NCI-H226 (cell line): ENCODE results near the gene RAB4B.
"Not testable (repeated sequence)": the region's sequence is repeated elsewhere in the genome, so short reads cannot be mapped to it uniquely, and the experiment has no call there.

Source experiments
- DNase-seq: peaks from one replicate; pipeline ENCODE4 v3.0.0-alpha.2; 2015

The RAB4B gene, protein sequence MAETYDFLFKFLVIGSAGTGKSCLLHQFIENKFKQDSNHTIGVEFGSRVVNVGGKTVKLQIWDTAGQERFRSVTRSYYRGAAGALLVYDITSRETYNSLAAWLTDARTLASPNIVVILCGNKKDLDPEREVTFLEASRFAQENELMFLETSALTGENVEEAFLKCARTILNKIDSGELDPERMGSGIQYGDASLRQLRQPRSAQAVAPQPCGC

DNA sequence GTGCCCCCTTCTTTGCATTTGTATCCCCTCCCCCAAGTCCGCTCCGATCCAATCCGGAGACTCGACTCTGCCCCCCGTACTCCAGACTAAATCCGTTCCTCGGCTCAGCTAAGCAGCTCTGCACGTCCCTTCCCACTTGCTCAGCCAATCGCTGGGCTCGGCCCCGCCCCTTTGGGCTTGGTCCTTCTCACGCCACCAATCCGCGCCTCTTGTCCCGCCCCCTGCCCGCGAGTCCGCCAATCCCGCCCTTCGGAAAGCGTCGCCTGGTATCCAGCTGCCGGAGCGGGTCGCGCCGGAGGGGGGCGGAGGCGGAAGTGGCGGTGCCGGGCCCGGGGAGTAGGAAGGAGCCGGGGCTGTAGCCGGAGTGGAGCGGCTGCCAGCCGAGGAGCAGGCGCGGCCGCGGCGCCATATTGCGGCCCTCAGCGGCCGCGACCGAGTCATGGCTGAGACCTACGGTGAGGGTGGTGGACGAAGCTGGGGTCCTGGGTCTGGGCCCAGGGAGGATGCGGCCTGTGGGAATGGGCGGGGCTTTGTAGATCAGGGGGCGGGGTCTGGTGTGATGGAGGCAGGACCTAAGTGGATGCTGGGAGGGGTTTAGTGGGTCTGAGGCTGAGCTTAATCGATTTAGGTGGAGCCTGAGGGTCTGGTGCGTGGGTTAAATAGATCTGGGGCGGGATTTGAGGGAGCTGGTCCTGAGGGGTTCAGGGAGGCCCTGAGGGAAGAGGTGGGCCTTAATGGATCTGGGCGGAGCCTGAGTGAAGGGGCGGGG, at the start of gene RAB4B:
TSS of gene RAB4B (plus strand) at position 311 of the 769 bp plus-strand sequence. CDS start at position 440, 129 bp downstream.
- peak; percentile 99 for DNase-seq

DNA sequence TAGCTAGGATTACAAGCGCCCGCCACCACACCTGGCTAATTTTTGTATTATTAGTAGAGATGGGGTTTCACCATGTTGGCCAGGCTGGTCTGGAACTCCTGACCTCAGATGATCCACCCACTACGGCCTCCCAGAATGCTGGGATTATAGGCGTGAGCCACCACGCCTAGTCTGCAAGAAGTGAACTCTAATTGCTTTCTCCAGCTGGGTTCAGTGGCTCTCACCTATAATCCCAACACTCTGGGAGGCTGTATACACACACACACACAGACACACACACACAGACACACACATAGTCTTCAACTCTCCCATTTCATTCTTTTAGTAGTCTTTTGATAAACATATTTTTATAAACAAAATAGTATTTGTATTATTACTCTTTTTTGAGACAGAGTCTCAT, 48.0 kb upstream of the RAB4B start:
- DNase-seq = not testable (repeated sequence)

DNA sequence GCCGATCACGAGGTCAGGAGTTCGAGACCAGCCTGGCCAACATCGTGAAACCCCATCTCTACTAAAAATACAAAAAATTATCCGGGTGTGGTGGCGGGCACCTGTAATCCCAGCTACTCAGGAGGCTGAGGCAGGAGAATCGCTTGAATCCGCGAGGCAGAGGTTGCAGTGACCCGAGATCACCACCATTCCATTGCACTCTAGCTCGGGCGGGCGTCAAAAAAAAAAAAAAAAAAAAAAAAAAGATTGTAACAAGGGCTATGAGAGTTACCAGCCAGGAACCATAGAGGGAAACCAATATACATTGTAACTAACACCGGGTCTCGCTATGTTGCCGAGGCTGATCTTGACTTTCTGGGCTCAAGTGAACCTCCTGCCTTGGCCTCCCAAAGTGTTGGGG, 45.7 kb upstream of the RAB4B start:
- not testable (repeated sequence) for DNase-seq

DNA sequence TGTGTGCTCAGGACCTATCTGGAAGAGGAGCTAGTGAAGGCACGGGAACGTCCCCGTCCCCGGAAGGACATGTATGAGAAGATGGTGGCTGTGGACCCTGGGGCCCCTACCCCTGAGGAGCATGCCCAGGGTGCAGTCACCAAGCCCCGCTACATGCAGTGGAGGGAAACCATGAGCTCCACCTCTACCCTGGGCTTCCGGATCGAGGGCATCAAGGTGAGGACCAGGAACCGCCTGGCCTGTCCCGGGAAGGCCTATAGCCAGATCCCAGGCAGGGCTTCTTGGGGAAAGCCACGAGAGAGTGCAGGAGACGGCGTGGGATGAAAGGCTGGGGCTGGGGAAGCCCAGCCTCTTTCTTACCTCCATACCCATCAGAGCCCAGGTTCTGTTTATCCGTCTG, 44.9 kb upstream of the RAB4B start:
- DNase-seq = no peak

DNA sequence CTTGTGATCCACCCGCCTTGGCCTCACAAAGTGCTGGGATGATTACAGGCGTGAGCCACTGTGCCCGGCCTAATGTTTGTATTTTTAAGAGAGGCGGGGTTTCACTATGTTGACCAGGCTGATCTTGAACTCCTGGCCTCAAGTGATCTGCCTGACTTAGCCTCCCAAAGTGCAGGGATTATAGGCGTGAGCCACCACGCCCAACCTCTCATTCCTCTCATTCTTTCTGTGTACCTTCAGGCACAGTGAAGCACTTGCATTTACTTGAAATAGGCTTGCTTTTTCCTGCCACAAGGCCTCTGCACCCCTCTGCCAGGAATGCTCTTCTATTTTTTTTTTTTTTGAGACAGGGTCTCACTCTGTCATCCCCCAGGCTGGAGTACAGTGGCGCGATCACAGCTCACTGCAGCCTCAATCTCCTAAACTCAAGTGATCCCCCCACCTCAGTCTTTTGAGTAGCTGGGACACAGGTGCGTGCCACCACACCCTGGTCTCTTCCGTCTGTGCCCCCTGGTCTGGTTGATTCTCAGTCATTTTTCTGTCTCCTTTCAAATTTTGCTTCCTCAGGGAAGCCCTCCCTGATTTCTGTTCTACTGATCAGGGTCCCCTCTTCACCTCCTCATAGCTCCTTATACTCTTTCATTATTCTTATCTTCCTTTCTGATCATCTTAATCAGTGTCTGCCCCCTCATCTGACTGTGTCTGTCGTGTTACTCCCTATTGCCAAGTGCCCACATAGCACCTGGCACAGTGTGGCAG, 42.9 kb upstream of the RAB4B start:
- DNase-seq = no peak

DNA sequence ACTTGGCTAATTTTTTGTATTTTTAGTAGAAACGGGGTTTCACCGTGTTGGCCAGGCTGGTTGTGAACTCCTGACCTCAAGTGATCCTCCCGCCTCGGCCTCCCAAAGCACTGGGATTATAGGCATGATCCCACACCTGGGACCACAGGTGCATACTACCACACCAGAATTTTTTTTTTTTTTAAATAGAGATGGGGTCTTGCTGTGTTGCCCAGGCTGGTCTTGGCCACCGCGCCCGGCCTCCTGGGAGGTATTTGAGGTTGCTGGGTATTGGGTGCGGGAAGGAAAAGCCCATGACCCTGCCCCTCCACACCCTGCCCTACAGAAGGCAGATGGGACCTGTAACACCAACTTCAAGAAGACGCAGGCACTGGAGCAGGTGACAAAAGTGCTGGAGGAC, 41.4 kb upstream of the RAB4B start:
- DNase-seq = no peak

DNA sequence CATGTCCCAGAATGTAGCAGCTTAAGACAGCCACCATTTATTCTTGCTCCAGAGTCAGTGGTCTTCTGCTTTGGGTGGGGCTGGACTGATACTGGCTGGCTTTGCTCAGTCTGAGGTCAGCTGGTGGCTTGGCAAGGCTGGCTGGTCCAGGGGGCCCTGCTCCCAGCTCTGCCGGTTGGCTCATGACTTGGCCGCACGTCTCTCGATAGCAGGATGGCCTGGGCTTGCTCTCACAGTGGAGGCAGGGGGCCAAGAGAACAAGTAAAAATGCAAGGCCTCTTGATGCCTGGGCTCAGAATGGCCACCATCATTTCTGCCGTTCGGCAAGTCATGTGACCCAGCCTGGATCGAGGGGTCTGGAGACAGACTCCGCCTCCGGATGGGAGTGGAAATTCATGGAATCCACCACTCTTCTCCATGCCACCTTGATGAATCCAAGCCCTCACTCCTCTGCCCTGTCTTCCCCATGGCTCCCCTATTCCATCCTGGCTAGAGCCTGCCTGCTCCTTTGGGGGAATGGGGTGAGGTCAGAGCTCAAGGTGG, 40.9 kb upstream of the RAB4B start:
- no peak for DNase-seq

DNA sequence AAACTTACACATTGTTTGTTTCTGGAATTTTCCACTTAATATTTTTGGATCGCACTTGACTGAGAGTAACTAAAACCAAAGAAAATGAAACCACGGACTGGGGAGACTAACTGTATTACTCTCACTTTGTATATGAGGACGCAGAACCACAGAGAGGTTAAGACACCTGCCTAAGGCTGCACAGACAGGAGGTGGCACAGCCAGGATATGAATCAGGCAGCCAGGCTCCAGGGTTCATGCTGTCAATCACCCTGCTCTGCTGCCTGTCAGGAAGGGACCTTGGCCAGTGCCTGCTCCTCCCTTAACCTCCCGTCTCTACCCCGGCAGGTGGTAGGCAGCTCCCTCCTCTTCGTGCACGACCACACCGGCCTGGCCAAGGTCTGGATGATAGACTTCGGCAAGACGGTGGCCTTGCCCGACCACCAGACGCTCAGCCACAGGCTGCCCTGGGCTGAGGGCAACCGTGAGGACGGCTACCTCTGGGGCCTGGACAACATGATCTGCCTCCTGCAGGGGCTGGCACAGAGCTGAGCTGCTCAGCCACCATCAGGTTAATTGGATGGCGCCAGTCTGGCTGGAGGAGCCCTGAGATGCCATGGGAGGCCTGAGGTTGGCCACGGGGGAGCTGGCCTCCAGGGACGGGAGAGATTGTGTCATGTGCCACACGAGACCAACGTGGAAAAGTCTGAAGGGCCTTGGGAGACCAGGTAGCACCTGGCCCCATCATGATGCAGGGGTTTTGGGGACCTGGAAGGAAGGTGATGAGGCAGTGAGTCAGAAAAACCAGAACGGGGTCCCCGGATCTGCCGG, 38.8 kb upstream of the RAB4B start:
- no peak for DNase-seq

DNA sequence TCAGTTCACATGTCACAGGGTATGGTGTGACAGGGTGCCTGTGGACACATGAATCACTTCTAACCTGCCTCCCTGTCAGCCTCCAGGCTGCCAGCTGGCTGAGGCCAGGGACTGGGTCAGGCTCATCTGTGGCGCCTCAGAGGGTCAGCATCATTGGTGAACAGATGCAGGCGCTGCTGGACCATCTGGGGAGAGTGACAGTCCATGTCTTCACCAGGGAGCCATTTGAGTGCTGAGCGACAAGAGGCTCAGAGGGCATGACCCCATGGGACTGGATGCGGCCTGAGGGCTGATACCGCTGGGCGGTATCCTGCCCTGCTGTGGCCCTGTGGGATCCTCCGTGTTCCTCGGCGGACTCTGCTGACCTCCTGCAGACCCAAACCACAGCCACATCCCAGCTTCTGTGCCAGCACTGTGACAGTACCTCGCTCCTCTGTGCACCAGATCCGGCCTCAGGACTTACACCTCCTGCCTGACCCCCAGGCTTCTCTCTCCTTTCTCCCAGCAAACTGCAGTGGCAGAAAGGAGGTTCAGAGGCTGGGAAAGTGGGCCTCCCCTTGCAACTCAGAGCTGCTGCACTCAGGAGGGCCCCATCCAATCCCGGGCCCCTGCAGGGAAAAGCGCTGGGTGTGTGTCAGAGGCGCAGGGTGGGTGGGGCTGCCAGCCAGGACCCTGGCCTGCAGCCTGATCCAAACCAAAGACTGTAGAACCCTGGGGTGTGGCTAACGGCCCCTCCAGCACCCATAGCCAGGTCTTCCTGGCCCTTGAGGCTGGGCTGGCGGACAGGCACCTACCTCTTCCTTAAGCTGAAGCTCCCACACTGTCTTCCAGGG, 38.0 kb upstream of the RAB4B start:
- DNase-seq = no peak

DNA sequence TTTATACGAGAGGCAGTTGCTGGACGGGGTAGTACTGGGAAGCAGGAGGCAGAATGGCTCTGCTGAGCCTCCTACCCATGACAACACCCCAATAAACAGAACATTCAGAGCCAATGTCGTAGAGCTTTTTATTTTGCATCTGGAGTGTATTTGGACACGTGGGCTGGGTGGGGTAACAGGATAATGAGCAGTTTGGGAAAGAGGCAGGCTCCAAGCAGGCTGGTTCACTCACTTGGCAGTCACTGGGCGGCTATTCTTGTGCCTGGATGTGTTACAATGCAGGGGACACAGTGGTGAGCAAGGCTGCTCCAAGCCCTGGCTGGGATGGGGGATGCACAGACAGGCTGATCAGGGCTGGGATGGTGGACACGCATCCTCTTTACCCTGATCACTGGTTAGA, 37.3 kb upstream of the RAB4B start:
- no peak for DNase-seq

DNA sequence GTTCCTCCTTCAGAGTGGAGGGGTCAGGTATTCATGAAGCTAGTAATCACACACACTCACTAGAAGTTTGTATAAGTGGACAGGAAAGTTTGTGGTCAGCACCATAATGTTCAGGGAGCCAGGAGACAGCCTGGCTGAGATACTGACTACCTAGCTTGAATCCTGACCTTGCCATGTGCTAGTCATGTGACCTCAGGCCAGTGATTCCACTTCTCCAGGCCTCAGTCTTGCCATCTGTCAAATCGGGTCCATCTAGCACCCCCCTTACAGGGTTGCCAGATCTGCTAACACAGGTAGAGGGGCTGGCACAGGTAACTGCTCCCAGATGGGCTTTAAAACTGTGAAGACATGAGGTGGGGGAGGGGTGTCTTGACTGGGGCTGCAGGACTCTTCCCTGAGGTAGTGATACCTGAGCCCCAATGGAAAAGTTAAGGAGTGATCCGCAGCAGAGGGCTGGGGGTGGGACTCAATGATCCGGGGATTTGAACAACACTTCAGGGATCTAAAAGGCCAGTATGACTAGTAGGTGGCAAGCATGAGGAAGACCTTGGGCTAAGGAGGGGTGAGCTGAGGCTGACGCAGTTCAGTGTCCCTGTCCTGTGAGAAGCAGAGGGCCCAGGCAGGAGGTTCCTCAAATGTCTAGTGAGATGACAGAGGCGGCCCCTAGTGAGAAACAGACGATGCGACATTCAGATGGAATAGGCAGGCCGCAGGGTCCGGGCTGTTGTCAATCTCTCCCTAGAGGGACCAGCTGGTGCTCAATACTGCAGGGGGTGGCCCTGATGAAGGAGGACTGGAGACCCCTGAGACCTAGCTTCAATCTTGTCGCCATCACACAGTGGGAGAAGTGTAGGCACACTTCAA, 36.3 kb upstream of the RAB4B start:
- DNase-seq = no peak

DNA sequence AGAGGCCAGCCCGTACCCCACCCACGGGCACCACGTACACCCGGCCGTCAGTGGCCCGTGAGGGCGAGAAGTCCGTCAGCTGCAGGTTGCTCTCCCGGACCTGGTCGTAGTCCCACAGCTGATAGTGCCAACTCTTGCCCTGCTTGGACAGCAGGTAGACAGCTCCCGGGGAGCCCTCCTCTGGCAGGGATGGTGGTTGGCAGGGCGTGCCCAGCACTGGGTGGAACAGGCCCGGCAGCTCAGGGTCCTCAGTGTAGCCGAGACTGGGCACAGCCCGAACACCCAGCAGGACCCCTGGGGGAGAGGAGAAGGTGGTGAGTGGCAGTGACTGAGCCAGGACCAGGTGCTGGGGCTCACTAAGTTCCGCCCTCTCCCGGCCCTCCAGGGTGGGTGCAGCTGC, 35.6 kb upstream of the RAB4B start:
- DNase-seq = no peak

DNA sequence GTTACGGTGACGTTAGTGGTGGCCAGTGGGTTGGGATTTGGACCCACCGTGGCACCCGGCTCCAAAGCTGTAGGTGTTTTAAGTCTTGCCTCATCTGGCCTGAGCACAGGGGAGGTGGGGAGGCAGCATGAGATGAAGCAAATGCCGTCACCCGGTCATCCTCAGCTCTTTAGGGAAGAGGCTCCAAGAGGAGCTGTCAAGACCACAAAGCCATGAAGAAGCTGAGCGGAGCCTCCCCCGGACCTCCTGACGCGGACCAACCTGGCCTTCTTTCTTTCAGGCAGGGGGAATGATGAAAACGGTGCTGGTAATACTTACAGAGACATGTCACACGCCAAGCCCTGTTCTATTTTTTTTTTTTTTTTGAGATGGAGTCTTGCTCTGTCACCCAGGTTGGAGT, 35.2 kb upstream of the RAB4B start:
- no peak for DNase-seq

DNA sequence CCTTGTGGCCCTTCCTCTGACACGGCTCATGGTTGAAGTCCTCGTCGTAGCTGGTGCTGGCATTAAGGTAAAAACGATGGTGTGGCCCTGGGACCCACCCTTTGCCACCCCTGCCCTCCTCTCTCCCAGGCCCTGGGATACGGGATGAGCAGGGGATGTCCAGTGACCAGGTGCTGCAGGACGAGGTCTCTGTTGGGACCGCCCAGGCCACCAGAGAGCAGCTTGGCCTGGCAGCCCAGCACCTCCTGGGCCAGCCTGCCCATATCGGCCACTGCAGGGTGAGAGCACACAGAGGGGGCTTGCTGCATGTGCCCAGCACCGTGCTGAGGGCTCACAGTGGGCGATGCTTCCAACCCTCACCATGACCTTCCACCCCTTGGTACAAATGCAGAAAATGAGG, 34.1 kb upstream of the RAB4B start:
- DNase-seq = no peak

DNA sequence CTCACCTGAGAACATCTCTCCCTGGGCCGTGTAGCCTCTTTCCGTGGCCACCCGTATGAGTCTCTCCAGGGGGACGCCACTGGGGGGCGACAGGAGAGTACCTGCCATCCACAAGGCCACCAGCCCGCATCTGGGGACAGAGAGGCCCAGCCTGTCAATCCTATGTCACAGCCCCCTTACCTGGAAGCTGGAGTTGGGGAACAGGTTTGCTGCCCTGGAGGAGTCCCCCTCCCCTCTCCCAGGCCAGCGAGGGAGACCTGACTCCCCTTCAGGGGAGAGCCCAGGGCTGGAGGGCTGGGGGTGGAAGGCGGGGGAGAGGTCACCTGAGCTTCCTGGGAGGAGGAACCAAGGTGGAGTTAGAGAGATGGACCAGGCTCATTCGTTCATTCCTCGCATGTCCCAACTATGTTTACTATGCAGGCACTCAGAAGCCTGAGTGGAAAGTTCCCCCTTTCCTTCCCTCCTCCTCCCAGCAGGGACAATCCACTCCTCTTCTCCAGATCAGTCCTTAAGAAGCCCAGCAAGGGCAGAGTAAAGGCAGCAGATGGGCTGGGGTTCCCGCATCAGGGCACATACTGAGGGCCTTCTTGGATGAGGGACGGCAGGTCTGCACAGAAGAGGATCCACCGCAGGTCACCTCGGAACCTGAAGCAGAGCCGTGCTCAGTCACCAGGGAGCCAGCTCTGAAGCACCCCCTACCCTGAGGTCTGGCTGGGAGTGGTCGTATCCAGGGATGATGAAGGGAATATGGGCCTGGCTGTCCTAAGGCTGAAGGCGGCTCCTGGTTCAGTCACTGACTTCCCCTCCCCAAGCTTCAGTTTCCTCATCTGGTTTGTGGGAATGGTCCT, 33.3 kb upstream of the RAB4B start:
- DNase-seq = no peak

DNA sequence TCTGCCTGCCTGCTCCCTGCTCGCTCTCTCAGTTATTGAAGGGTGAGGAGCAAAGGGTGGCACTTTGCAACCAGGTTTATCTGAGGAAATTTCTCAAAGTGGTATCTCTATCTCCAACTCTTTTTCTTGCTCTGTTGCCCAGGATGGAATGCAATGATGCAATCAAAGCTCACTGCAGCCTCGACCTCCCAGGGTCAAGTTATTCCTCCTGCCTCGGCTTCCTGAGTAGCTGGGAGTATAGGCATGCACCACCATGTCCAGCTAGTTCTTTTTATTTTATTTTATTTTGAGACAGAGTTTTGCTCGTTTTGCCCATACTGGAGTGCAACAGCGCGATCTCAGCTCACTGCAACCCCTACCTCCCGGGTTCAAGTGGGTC, 32.7 kb upstream of the RAB4B start:
- peak; percentile 69 for DNase-seq

DNA sequence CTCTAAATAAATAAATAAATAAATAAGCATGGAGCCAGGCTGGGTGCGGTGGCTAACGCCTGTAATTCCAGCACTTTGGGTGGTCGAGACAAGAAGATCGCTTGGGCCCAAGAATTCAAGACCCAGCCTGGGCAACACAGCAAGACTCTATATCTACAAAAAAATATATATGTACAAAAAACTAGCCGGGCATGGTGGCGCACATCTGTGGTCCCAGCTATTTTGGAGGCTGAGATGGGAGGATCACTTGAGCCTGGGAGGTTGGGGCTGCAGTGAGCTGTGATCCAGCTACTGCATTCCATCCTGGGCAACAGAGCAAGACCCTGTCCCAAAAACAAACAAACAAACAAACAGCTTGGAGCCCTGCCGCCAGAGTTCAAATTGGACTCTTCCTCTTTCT, 30.5 kb upstream of the RAB4B start:
- no peak for DNase-seq

DNA sequence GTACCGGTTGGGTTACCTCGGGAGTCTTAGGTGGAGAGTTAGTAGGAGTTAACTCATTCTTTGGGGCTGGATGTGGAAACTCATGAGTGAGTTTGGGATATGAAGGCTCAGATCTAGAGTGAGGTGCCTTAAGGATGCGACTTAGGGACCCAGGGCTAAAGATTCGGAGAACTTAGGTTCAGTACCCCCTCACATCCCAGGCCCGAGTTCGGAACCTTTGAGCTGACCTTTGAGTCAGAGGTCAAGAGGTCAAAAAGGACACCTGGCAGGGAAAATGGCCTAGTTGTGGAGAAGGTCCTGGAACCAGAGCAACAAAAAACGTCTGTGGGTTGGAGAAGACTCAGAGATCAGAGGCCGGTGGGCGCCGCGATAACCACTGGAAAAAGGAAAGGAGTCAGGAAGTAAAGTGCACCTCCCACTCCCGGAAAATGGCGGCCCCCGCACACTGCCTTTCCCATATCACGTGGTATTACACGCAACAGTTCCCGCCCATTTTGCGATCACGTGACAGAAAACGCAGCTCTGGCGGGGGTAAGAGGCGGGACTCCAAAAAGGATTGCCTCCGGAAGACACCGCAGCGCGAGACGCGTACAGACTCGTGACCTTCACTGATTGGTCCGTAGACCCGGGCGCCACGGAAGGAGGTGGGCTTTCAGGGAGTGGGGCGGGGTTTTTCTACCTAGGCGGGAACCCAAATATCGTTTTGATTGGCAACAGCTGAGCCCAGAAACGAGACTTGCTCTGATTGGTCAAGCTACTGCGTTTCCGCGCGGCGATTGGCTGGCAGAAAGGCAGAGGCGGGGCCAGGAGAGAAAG, 27.8 kb upstream of the RAB4B start, which contains the start of gene ACTMAP:
TSS of gene ACTMAP (minus strand) at position 420 of the 816 bp plus-strand sequence. CDS start 674 bp downstream, outside the sequence.
- DNase-seq = peak; percentile 98
